ENCODE measurements around the gene LAMA5. TPM values are rescaled to one million over a fixed set of nuclear protein-coding genes. Genes with fewer than 3 reads are reported as not detected.

LAMA5 gene
- total RNA-seq, 1 donor from 2014 or later: 601 TPM

DNA sequence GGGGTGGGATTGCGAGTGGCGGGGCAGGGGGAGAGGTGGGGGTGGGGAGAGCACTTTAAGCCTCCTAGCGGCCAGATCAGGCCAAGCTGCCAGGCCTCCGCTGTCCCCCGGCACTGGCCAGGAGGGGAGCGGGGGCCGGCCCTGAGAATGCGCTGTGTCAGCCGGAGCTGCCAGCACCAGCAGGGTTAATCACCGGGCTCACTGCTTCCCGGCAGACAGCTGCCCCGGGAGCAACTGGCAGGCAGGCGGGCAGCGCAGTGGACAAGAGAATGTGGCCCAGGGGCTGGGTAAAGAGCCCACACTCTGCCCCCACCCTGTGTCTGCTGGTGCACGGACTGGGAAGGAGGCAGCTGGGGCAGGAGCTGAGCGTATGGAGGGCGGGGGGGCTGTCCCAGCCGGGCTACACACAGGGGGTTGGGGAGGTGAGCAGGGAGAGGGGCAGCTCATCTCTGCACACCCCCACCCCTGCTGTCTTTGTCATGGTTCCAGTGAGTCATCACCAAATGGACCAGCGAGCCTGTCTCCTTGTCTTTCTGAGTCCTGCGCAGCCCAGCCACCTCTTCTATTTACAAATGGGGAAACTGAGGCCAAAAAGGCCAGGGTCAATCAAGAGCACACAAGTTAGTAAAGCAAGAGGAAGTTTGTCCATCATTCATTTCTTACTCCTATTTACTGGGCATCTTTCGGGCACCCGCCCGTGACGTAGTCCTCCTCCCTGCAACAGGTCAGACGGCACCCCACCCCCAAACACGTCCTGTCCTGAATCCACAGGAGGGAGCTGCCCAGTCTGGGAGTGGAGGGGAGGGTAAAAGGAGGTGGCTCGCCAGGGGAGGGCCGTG, 2.1 kb upstream of the LAMA5 start:
- H3K9me3 Mint-ChIP-seq: no peaks in the 10 kb centered on the region
- peaks cover 1% of the 10 kb centered on the region for H3K36me3 Mint-ChIP-seq
- H3K27ac Mint-ChIP-seq: peak overlapping the region; percentile 75
- peak overlapping the region; percentile 63 for H3K4me3 Mint-ChIP-seq
- TF ChIP-seq, protein P1, sequence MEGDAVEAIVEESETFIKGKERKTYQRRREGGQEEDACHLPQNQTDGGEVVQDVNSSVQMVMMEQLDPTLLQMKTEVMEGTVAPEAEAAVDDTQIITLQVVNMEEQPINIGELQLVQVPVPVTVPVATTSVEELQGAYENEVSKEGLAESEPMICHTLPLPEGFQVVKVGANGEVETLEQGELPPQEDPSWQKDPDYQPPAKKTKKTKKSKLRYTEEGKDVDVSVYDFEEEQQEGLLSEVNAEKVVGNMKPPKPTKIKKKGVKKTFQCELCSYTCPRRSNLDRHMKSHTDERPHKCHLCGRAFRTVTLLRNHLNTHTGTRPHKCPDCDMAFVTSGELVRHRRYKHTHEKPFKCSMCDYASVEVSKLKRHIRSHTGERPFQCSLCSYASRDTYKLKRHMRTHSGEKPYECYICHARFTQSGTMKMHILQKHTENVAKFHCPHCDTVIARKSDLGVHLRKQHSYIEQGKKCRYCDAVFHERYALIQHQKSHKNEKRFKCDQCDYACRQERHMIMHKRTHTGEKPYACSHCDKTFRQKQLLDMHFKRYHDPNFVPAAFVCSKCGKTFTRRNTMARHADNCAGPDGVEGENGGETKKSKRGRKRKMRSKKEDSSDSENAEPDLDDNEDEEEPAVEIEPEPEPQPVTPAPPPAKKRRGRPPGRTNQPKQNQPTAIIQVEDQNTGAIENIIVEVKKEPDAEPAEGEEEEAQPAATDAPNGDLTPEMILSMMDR (IDR thresholded peaks at IDR 0.05; ENCODE audit: unreplicated experiment): peak; percentile 50
- peaks cover 39% of the 10 kb centered on the region for H3K4me1 Mint-ChIP-seq
- no peak for DNase-seq (ENCODE audit: low spot score in 2 of 2, unreplicated experiment in 2 of 2)
- no peaks in the 10 kb centered on the region for H3K27me3 Mint-ChIP-seq (ENCODE audit: low read depth)

DNA sequence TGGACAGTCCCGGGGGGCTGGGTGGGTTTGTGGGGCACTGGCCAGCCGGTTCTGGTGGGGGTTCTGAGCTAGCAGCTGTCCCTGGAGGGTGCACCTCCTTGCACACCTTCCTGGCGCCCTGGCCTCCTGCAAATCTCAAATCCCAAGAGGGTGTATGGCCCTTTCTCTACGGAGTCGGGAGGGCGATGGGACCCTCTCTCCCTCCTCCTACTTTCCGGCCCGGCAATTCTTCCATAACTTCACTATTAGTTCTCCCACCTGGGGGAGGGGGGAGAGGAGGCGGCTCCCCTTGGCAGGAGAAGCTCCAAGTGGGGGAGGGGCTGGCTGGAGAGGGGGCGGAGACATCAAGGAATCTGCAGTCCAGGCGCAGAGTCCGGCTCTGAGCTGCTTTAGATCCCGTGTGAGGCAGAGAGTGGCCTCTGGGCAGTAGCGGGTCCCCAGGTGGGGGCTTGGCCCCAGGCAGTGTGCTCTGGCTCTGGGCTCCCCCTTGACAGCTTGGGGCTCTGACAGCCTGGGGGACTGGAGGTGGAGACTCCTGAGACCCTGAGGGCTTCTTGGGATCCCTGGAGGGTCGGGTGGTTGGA, 1.4 kb upstream of the LAMA5 start:
- TF ChIP-seq, protein P1 (IDR thresholded peaks at IDR 0.05; ENCODE audit: unreplicated experiment): no peak
- Mint-ChIP-seq H3K4me1 (peaks cover 44% of the 10 kb centered on the region), H3K27ac (peak overlapping the region; percentile 85), H3K4me3 (peak overlapping the region; percentile 63), H3K36me3 (no peaks in the 10 kb centered on the region), H3K9me3 (no peaks in the 10 kb centered on the region), H3K27me3 (ENCODE audit: low read depth) (no peaks in the 10 kb centered on the region)
- DNase-seq (ENCODE audit: low spot score in 2 of 2, unreplicated experiment in 2 of 2): peak in 1 of 2 experiments; percentile 72

DNA sequence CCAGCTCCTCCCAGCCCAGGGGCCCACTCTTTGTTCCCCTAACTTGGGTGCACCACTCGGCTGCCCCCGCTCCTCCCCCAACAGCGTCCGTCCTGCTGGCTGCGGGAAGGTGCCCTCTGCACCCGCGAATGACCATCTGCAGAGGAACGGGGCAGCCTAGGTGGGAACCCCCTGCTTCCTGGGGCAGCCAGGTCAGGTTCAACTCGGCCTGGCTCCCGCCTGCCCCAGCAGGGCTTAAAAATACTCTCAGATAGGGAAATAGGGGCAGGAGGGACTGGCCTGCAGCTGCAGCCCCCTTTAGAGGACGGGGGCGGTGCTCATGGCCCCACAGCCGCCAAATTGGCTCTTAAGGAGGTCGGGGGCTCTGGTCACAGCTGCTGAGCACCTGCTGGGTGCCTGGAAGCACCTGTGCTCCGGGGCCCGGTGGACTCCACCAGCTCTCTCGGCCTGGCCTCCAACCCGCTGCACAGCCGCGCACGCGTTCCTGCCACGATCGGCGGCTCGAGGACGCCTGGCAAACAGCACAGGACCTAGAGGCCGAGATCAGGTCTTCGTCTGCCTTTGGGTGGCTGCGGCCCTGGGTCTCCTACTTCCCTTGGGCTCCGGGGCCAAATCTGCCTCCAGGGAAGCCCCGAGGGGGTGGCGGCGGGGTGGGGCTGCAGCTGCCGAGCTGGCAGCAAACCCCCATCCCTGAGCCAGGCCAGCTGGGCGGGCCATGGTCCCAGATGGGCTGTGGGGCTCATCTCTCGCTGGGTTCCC, 700 bp upstream of the LAMA5 start:
- TF ChIP-seq, protein P1 (IDR thresholded peaks at IDR 0.05; ENCODE audit: unreplicated experiment): no peak
- Mint-ChIP-seq H3K4me3 (peak overlapping the region; percentile 63), H3K4me1 (peaks cover 47% of the 10 kb centered on the region), H3K9me3 (no peaks in the 10 kb centered on the region), H3K27ac (peak overlapping the region; percentile 73), H3K27me3 (ENCODE audit: low read depth) (no peaks in the 10 kb centered on the region), H3K36me3 (no peaks in the 10 kb centered on the region)
- DNase-seq (ENCODE audit: low spot score in 2 of 2, unreplicated experiment in 2 of 2): peak in 1 of 2 experiments; percentile 63

DNA sequence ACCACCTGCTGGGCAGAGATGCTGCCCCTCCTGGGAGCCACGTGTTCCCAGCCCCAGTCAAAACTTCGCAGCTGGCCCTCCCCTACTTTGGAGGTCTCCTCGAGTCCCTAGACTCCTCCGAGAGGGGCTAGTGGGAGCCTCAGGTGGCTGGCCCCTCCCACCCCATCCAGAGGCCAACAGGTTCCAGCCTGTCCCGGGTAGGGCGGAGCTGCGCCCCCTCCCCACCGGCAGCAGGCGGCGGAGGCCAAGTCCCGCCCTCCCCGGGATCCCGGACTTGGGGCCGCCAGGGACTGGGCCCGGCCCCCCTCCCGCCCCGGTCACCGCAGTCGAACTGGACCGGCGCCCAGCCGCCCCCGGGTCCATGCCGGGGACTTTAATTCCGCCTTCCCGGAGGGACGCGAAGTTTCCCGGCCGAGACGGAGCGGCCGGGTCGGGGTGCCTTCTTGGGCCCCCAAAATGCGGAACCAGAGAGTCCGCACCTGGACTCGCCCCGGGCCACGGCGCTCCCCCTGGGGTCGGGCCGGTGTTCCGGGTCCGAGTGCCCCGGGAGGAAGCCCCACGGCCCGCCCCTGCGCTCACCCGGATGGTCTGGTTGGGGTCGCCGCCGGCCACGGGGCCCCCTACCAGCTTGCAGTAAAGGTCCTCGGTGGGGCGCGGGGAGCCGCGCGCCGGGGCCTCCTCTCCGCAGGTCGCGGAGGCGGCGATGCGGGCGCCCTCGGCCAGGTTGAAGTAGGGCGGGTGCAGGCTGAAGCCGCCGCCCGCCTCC, 559 bp downstream of the LAMA5 start:
- DNase-seq (ENCODE audit: low spot score in 2 of 2, unreplicated experiment in 2 of 2): peak in 1 of 2 experiments; percentile 66
- no peaks in the 10 kb centered on the region for H3K9me3 Mint-ChIP-seq
- TF ChIP-seq, protein P1 (IDR thresholded peaks at IDR 0.05; ENCODE audit: unreplicated experiment): no peak
- H3K4me1 Mint-ChIP-seq: peaks cover 59% of the 10 kb centered on the region
- no peaks in the 10 kb centered on the region for H3K36me3 Mint-ChIP-seq
- H3K27me3 Mint-ChIP-seq (ENCODE audit: low read depth): no peaks in the 10 kb centered on the region
- peak overlapping the region; percentile 75 for H3K4me3 Mint-ChIP-seq
- H3K27ac Mint-ChIP-seq: peak overlapping the region; percentile 94

DNA sequence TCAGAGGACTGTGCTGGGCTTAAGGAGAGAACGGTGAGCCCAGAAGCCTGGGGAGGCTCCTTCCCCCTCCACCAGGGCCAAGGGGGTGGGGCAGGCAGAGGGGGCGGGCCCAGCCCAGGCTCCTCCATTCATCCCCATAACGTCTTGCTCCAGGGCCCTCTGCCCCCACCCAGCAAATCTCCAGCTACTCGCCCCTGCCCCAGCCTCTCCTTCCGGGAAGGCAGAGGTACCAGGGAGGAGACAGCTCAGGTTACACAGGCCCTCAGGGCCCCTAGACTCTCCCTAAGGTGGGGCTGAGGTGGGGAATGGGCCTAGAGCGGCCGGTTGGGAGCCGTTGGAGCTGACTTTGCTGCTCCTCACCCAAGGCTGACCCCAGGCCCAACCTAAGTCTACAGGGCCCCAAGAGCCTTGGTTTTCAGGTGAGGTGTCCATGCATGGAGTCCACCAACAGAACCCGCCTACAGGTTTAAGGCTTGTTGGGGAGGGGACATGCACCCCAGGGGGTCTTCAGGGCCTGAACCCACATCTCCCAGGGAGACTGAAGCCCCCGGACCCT, 1.2 kb downstream of the LAMA5 start:
- Mint-ChIP-seq H3K36me3 (no peaks in the 10 kb centered on the region), H3K9me3 (no peaks in the 10 kb centered on the region), H3K4me1 (peaks cover 63% of the 10 kb centered on the region), H3K27me3 (ENCODE audit: low read depth) (no peaks in the 10 kb centered on the region), H3K4me3 (peak overlapping the region; percentile 75), H3K27ac (peak overlapping the region; percentile 94)
- DNase-seq (ENCODE audit: low spot score in 2 of 2, unreplicated experiment in 2 of 2): no peak
- TF ChIP-seq, protein P1 (IDR thresholded peaks at IDR 0.05; ENCODE audit: unreplicated experiment): no peak
